GM18861 (cell line): ENCODE data around the gene CDH4.
"Not testable (repeated sequence)": the region's sequence is repeated elsewhere in the genome, so short reads cannot be mapped to it uniquely, and the experiment has no call there.

Experiments used
- ATAC-seq: cut with Tn5 transposase; IDR thresholded peaks from one replicate; pipeline ENCODE4 v1.9.1; 2021; ENCODE audit not compliant: unreplicated experiment

Gene CDH4

GRCh38 chr20:61973515-61974356 lies 721.7 kb downstream of the CDH4 start:
- ATAC-seq = no peak

- ATAC-seq = no peak
These were observed 722.2 kb downstream of the CDH4 start for GRCh38 chr20:61974357-61974665.

GRCh38 chr20:61975407-61976129 lies 723.5 kb downstream of the CDH4 start:
- no peak for ATAC-seq

GRCh38 chr20:61976263-61976643 lies 724.2 kb downstream of the CDH4 start:
- no peak for ATAC-seq

- no peak for ATAC-seq
These were observed 724.8 kb downstream of the CDH4 start for GRCh38 chr20:61976644-61977418.

GRCh38 chr20:61977419-61977786 lies 725.3 kb downstream of the CDH4 start:
- no peak for ATAC-seq

- no peak for ATAC-seq
These were observed 726.4 kb downstream of the CDH4 start for GRCh38 chr20:61978491-61978890.

- ATAC-seq = no peak
These were observed 727.0 kb downstream of the CDH4 start for GRCh38 chr20:61979090-61979489.

- ATAC-seq = no peak
These were observed 727.9 kb downstream of the CDH4 start for GRCh38 chr20:61979701-61980635.

- no peak for ATAC-seq
These were observed 728.9 kb downstream of the CDH4 start for GRCh38 chr20:61980647-61981583.

- not testable (repeated sequence) for ATAC-seq
These were observed 729.6 kb downstream of the CDH4 start for GRCh38 chr20:61981691-61982090.

GRCh38 chr20:61982191-61982950 lies 730.3 kb downstream of the CDH4 start:
- ATAC-seq = no peak

- no peak for ATAC-seq
These were observed 730.9 kb downstream of the CDH4 start for GRCh38 chr20:61982951-61983315.

GRCh38 chr20:61983965-61984364 lies 731.9 kb downstream of the CDH4 start:
- ATAC-seq = no peak

- not testable (repeated sequence) for ATAC-seq
These were observed 732.4 kb downstream of the CDH4 start for GRCh38 chr20:61984431-61984830.

- no peak for ATAC-seq
These were observed 733.0 kb downstream of the CDH4 start for GRCh38 chr20:61985096-61985495.

GRCh38 chr20:61986762-61987321 lies 734.8 kb downstream of the CDH4 start:
- ATAC-seq = no peak

GRCh38 chr20:61988665-61989064 lies 736.6 kb downstream of the CDH4 start:
- ATAC-seq = no peak

- no peak for ATAC-seq
These were observed 737.7 kb downstream of the CDH4 start for GRCh38 chr20:61989741-61990140.
